GM12874 (cell line): Measurements from ENCODE around the gene FRYL.

Experiments
- CTCF ChIP-seq: IDR thresholded peaks from 2 replicates; pipeline ENCODE4 v1.5.1; 2011; ENCODE audit warnings: low read depth, mild to moderate bottlenecking, control low read depth, low read length, moderate library complexity; ENCODE audit not compliant: insufficient read depth

The FRYL gene

GRCh38 chr4:48706736-48707135, 73.3 kb downstream of the FRYL start:
- TF ChIP-seq CTCF = no peak

- no peak for TF ChIP-seq CTCF
Observed at GRCh38 chr4:48705609-48706008, 74.5 kb downstream of the FRYL start.

GRCh38 chr4:48704091-48704802, 75.8 kb downstream of the FRYL start:
- no peak for TF ChIP-seq CTCF

- no peak for TF ChIP-seq CTCF
Observed at GRCh38 chr4:48699475-48699874, 80.6 kb downstream of the FRYL start.

- no peak for TF ChIP-seq CTCF
Observed at GRCh38 chr4:48698029-48698971, 81.8 kb downstream of the FRYL start.

GRCh38 chr4:48694824-48695223, 85.3 kb downstream of the FRYL start:
- TF ChIP-seq CTCF = no peak

- no peak for TF ChIP-seq CTCF
Observed at GRCh38 chr4:48693856-48694574, 86.1 kb downstream of the FRYL start.
